HepG2 (cell line): ENCODE data around the gene SRD5A1. TPM values are rescaled to one million over a fixed set of nuclear protein-coding genes. Genes with fewer than 3 reads are reported as not detected.

Source experiments
- AHDC1 ChIP-seq: sonication (generic); formaldehyde crosslinking; IDR thresholded peaks from 2 replicates; pipeline ENCODE4 v1.5.1; 2020; ENCODE audit warnings: mild to moderate bottlenecking, missing genetic modification reagents, borderline replicate concordance
- ARID2 ChIP-seq: sonication (generic); formaldehyde crosslinking; IDR thresholded peaks from 2 replicates; pipeline ENCODE4 v1.8.1; 2022; ENCODE audit warnings: mild to moderate bottlenecking, missing genetic modification reagents, borderline replicate concordance
- ATF6 ChIP-seq: sonication (generic); formaldehyde crosslinking; conservative IDR thresholded peaks from 2 replicates; pipeline ENCODE4 v1.4.0; 2020; ENCODE audit warnings: missing genetic modification reagents
- BCL6 ChIP-seq: IDR thresholded peaks from 2 replicates; pipeline ENCODE4 v1.6.1; 2016; ENCODE audit warnings: missing genetic modification reagents, missing compliant biosample characterization
- DNMT3B ChIP-seq: conservative IDR thresholded peaks from 2 replicates; pipeline ENCODE4 v1.6.1; 2016; ENCODE audit warnings: missing biosample characterization, control low read depth
- DRAP1 ChIP-seq: IDR thresholded peaks from 2 replicates; pipeline ENCODE4 v1.6.1; 2016; ENCODE audit warnings: missing genetic modification reagents, missing compliant biosample characterization
- HNRNPK ChIP-seq: fragments of 200-400 bp; formaldehyde crosslinking; IDR thresholded peaks from 2 replicates; pipeline ENCODE4 v1.6.1; 2018; ENCODE audit warnings: low read length, low read depth, moderate library complexity, mild to moderate bottlenecking; ENCODE audit not compliant: poor library complexity, severe bottlenecking
- JDP2 ChIP-seq: sonication (generic); formaldehyde crosslinking; IDR thresholded peaks from 2 replicates; pipeline ENCODE4 v1.8.1; 2022; ENCODE audit warnings: missing genetic modification reagents, borderline replicate concordance
- NR2F2 ChIP-seq: IDR thresholded peaks from 2 replicates; pipeline ENCODE4 v1.6.1; 2012; ENCODE audit warnings: low read depth, inconsistent platforms, borderline replicate concordance
- RBM39 ChIP-seq: fragments of 200-400 bp; formaldehyde crosslinking; IDR thresholded peaks from one replicate; pipeline ENCODE4 v1.6.1; 2018; ENCODE audit warnings: antibody characterized with exemption, mild to moderate bottlenecking, low read depth, low read length; ENCODE audit not compliant: poor library complexity, severe bottlenecking
- ZHX2 ChIP-seq, 2 experiments: sonication (generic) in 1 of 2; formaldehyde crosslinking in 1 of 2; IDR thresholded peaks; 2 replicates each; pipeline versions ENCODE4 v1.6.1 to v1.9.0; 2014 to 2022; ENCODE audit warnings: antibody characterized with exemption in 1 of 2, borderline replicate concordance in 1 of 2, inconsistent platforms in 1 of 2, low read depth in 1 of 2, missing genetic modification reagents in 1 of 2
- ZNF207 ChIP-seq: fragments of 450-650 bp; IDR thresholded peaks from 2 replicates; pipeline ENCODE4 v1.6.1; 2016; ENCODE audit warnings: antibody characterized with exemption, borderline replicate concordance
- ZNF530 ChIP-seq: sonication (generic); formaldehyde crosslinking; IDR thresholded peaks from 2 replicates; pipeline ENCODE4 v1.5.0; 2020; ENCODE audit warnings: low read depth, mild to moderate bottlenecking, missing genetic modification reagents
- ZNF614 ChIP-seq: IDR thresholded peaks from 2 replicates; pipeline ENCODE4 v1.6.1; 2018; ENCODE audit warnings: missing biosample characterization, missing genetic modification reagents, inconsistent platforms, borderline replicate concordance
- ZNF879 ChIP-seq: sonication (generic); formaldehyde crosslinking; IDR thresholded peaks from 2 replicates; pipeline ENCODE4 v1.8.1; 2023; ENCODE audit warnings: missing genetic modification reagents
- polyA plus RNA-seq, 8 experiments: library from polyadenylated mRNA; depleted of rRNA in 3 of 8; stranded (reverse) in 7 of 8; unstranded in 1 of 8; fragments of >200 nt; fragmentation: Illumina TruSeq in 4 of 8; extraction: Trizol in 4 of 8; gene quantifications; 2 replicates each; pipeline versions ENCODE4 v1.2.1 to v1.2.3, GENCODE V29; 2011 to 2016; ENCODE audit warnings: low read depth in 4 of 8, missing spikeins in 1 of 8, mixed read lengths in 1 of 8; ENCODE audit not compliant: insufficient read depth in 1 of 8
- total RNA-seq, 5 experiments: library from RNA; depleted of rRNA; stranded (reverse); fragments of >200 nt; fragmentation: Illumina TruSeq; extraction: Trizol; gene quantifications; 2 replicates each; pipeline ENCODE4 v1.2.3, GENCODE V29; 2016; ENCODE audit warnings: low read depth in 1 of 5

SRD5A1 gene
- total and polyA plus RNA-seq, 2 of the 13 experiments (the other 11 are each of a cell fraction or from before 2014, with no cell fraction given): 6.1 to 9.9 TPM

GRCh38 chr5:6632888-6633468, at the start of gene SRD5A1, which contains the start of gene NSUN2 (continued):
- TF ChIP-seq NR2F2 (no peak), ZHX2 (IDR thresholded peaks at IDR 0.05; ENCODE audit: low read depth) (0 out of 2 replicates have a peak, but pooled peaks have one; percentile 24), ZHX2 (CRISPR knock-in tag; IDR thresholded peaks at IDR 0.05; ENCODE audit: borderline replicate concordance) (no peak), ZNF879 (CRISPR knock-in tag) (no peak), BCL6 (CRISPR knock-in tag) (no peak), DNMT3B (no peak), RBM39 (no peak), AHDC1 (CRISPR knock-in tag) (no peak), ATF6 (no peak), JDP2 (CRISPR knock-in tag) (no peak), ZNF530 (no peak), HNRNPK (no peak), ARID2 (CRISPR knock-in tag) (no peak), ZNF207 (no peak), ZNF614 (CRISPR knock-in tag) (no peak), DRAP1 (CRISPR knock-in tag) (peak; percentile 44)
